GM10248 (cell line): ENCODE data around the gene SLC10A1.

Experiments
- CTCF ChIA-PET: fragments of 300-600 bp; sonication (Branson Sonifier 250); formaldehyde crosslinking; extraction: SDS; loops from one replicate; lab custom pipeline; 2021; ENCODE audit warnings: antibody characterized with exemption; lab: Yijun Ruan, JAX
- POLR2A ChIA-PET: fragments of 350-650 bp; sonication (Branson Sonifier 250); formaldehyde crosslinking; extraction: SDS; loops from one replicate; lab custom pipeline; 2020; ENCODE audit warnings: antibody characterized with exemption; lab: Yijun Ruan, JAX
- DNase-seq: peaks from one replicate; pipeline ENCODE4 v3.0.0; 2012; ENCODE audit errors: extremely low spot score
- CTCF ChIP-seq: IDR thresholded peaks from 2 replicates; pipeline ENCODE4 v1.5.1; 2012; ENCODE audit warnings: mild to moderate bottlenecking, low read depth; ENCODE audit errors: extremely low read depth, missing control alignments, control extremely low read depth

The SLC10A1 gene

DNA sequence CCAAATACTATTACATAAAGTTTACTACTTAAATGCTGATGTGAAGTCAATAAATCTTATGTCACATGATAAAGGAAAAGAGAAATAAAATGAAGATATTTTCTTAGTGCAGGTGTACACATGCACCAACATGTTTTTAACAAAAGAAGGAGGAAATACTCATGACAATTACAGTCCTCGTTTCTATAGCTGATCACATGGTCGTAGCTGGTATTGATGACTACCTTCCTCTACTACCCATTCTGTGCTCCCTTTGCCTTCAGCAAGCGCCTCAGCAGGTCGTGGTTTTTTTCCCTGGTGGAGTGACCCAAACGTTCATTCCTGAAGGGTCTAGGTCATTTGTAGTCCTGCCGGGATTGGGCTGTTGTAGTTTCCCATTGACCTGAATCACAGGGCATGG lies 25.4 kb upstream of the SLC10A1 start:
- ChIA-PET POLR2A (no interaction called here), CTCF (interaction anchor here (1.2 kb wide), 1 partner anchor 209 kb away, joined by 3 read pairs; no protein-coding TSS in a partner anchor)
- no peak for TF ChIP-seq CTCF
- DNase-seq = no peak

DNA sequence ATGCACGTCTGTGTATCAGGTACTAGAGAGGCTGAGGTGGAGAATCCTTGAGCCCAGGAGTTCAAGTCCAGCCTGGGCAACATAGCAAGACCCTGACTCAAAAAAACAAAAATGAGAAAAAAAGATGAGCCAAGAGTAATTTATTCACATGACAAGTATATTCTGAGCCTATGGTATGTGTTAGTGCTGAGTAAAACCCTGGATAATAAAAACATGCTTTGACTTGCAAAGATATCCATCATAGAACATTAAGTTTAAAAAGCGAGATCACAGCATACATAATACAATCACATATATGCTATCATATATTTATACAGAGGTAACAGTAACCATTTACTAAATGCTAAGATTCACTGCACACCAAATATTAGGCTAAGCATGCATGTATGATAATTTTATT lies 23.9 kb upstream of the SLC10A1 start:
- no peak for TF ChIP-seq CTCF
- DNase-seq = no peak
- CTCF ChIA-PET = interaction anchor here (4.7 to 8.9 kb wide), 2 partner anchors 191 to 207 kb away, joined by 33 to 136 read pairs; no protein-coding TSS in a partner anchor
- POLR2A ChIA-PET = no interaction called here

GRCh38 chr14:69819607-69820006 lies 22.6 kb upstream of the SLC10A1 start:
- ChIA-PET CTCF (interaction anchor here (0.9 to 8.9 kb wide), 3 partner anchors 24 to 208 kb away, joined by 3 to 136 read pairs (median 33); no protein-coding TSS in a partner anchor), POLR2A (no interaction called here)
- no peak for TF ChIP-seq CTCF

DNA sequence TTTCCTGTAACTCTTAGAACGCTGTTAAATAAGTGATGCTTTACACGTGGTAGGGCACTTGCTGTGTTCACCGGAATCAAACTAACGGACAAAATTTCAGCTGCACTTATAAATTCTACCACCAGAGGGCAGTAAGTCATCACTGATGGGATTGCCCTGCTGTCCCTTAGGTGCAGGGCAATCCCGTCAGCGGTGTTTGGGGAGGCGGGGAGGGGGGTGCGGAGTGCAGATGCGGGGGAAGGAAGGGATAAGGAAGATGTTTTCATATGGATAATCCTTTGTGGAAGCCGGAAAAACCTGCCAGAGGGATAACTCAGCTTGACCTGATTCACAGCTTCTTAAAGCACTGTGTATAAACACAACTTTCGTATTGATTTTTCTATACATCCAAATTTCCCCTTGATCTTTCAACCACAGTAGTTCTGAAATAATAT lies 21.7 kb upstream of the SLC10A1 start:
- peak; percentile 74 for DNase-seq
- ChIA-PET CTCF (interaction anchor here (0.7 to 8.9 kb wide), 28 partner anchors 9 to 894 kb away, joined by 3 to 136 read pairs (median 4); no protein-coding TSS in a partner anchor), POLR2A (interaction anchor here (0.6 kb wide), 1 partner anchor 9 kb away, joined by 8 read pairs; no protein-coding TSS in a partner anchor)
- TF ChIP-seq CTCF = peak; percentile 87

More at GRCh38 chr14:69819607-69820006, 22.6 kb upstream of the SLC10A1 start:
- no peak for DNase-seq

DNA sequence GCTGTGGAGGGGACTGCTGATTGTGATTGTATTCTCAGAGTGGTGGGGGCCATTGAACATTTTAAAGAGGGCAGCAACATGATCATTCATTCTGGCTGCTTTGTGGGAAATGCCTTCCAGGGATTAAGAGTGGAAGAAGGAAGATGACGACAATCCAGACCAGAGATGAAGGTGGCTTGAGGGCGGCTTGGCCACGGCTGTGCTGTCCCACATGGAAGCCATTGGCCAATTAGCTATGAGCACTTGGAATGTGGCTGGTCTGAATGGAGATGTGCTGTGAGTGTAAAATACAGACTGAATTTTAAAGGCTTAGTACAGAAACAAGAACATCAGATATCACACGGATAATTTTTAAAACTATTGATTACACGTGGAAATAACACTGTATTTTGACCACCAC lies 19.2 kb upstream of the SLC10A1 start:
- no peak for TF ChIP-seq CTCF
- no peak for DNase-seq
- CTCF ChIA-PET = interaction anchor here (4.7 to 8.9 kb wide), 2 partner anchors 196 to 212 kb away, joined by 33 to 136 read pairs; no protein-coding TSS in a partner anchor
- POLR2A ChIA-PET = no interaction called here

GRCh38 chr14:69815556-69815955 lies 18.5 kb upstream of the SLC10A1 start:
- no peak for DNase-seq
- ChIA-PET POLR2A (no interaction called here), CTCF (interaction anchor here (0.8 to 8.9 kb wide), 2 partner anchors 11 to 213 kb away, joined by 3 to 136 read pairs; no protein-coding TSS in a partner anchor)
- no peak for TF ChIP-seq CTCF
